Measurements from ENCODE around the gene PNMT.

Gene PNMT

DNA sequence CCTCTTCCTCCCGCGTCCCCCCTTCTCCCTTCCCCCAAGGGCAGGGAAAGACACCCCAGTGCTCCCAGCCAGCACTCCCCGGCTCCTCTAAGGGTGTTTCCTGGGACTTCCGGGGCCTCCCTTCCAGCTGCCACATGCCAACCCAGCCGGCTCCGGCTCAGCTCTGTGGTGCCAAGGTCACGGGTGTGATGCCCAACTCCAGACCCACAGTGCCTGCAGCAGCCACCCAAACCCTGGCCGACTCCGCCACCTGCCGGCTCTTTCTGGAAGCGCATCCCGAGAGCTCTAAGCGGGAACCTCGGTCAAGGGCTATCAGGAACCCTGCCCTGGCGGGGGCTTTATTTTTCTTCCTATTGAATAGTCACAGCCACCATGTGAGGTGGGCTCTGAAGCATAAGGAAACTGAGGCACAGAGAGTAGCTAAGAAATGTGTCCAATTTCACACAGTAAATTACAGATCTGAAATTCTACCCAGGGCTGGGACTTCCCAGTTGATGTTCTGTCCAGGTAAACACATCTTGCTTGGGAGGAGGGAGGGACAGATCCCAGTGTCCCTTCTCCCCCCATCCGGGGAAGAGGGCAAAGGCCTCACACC is 44.8 kb upstream of the PNMT start:
- peak; percentile 12 for DNase-seq (ENCODE audit: low read depth)
- H3K4me3 ChIP-seq (ENCODE audit: low read depth, low read length): no peak overlapping the region
- in situ Hi-C loops (cut with HindIII; ENCODE audit: low sequenced_read_pairs): no loop called here
- TF ChIP-seq, protein P1, sequence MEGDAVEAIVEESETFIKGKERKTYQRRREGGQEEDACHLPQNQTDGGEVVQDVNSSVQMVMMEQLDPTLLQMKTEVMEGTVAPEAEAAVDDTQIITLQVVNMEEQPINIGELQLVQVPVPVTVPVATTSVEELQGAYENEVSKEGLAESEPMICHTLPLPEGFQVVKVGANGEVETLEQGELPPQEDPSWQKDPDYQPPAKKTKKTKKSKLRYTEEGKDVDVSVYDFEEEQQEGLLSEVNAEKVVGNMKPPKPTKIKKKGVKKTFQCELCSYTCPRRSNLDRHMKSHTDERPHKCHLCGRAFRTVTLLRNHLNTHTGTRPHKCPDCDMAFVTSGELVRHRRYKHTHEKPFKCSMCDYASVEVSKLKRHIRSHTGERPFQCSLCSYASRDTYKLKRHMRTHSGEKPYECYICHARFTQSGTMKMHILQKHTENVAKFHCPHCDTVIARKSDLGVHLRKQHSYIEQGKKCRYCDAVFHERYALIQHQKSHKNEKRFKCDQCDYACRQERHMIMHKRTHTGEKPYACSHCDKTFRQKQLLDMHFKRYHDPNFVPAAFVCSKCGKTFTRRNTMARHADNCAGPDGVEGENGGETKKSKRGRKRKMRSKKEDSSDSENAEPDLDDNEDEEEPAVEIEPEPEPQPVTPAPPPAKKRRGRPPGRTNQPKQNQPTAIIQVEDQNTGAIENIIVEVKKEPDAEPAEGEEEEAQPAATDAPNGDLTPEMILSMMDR (IDR thresholded peaks at IDR 0.05; ENCODE audit: low read depth, low read length, missing control alignments): peak; percentile 97

DNA sequence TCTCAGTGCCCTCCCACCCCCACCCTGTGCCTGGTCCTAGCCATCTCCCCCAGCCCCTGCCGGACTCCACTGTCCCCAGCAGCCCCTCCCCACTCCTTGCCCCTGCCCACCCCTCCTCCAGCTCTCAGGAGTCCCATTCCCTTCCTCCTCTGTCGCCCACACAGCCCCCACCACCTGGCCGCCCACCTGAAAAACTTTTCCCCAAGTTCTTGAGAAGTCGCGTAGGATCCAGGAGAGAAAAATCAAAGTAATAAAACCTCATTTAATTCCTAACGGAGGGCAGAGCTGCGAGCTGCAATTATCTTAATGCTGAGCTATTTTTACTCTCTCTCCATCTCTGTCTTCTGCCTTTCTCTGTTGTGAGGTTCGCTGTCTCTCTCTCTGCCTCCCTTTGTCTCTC is 43.9 kb upstream of the PNMT start:
- no peak overlapping the region for H3K4me3 ChIP-seq (ENCODE audit: low read depth, low read length)
- TF ChIP-seq, protein P1 (IDR thresholded peaks at IDR 0.05; ENCODE audit: low read depth, low read length, missing control alignments): no peak
- no peak for DNase-seq (ENCODE audit: low read depth)
- in situ Hi-C loops (cut with HindIII; ENCODE audit: low sequenced_read_pairs): no loop called here

DNA sequence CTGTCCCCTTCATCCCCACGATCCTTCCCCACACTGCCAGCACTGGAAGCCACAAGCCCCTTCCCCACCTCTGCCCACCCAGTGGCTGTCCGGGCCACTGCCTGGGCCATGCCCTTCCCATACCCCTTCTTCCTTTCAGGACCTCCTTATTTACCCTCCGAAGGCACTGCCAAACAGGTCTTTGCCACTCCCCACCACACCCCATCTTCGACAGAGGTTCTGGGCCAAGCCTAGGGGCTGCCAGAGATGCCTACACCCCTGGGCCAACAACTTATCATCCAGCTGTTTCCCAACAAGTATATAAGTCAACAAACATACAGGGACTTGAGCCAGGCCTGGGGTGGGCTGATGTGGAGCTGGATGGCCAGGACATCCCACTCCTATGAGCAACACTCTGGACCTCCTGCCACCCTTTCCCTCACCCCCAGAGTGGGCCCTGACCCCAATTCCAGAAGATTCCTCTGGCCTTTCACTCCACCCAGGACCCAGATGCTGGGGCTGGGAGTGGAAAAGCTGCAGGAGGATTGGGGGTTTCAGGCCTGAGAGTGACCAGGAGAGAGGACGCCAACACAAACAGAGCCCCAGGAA is 43.0 kb upstream of the PNMT start:
- DNase-seq (ENCODE audit: low read depth): no peak
- in situ Hi-C loops (cut with HindIII; ENCODE audit: low sequenced_read_pairs): no loop called here
- H3K4me3 ChIP-seq (ENCODE audit: low read depth, low read length): no peak overlapping the region
- TF ChIP-seq, protein P1 (IDR thresholded peaks at IDR 0.05; ENCODE audit: low read depth, low read length, missing control alignments): no peak

DNA sequence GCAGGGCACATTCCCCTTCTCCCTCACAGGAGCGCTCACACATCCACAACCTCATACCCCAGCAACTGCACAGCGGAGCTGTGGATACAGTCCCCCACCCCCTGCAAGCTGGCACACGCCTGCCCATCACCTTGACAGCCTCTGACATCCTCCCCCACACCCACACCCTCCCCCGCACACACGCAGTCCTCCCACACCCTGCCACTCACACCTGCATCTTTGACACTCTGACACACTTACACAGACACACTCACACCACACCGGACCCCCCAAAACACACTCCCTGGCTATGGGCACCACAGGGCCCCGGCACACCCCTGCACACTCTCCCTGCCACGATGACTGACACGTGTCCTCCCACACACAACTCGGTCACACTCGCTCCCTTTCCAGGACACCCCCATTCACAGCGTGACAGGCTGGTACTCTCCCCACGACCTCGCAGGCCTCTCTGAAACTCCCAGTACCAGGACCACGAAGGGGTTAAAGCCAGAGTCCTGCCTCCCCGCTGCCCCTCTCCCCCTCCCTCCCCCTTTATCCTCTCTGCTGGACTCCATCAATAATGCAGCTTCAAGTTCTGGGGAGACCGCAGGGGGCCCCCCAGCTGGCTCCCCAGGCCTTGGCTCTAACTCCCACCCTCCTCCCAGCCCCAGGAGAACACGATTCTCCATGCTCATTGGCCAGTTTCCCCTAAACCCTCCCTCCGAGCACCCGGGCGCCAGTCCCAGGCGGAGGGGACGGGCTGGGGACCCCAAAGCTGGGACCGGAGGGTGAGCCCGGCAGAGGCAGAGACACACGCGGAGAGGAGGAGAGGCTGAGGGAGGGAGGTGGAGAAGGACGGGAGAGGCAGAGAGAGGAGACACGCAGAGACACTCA is 41.8 kb upstream of the PNMT start, which contains the start of gene PPP1R1B:
Gene PPP1R1B (plus strand): TSS at position 782 of the 876 bp plus-strand sequence. CDS start 441 bp downstream, outside the sequence.
- in situ Hi-C loops (cut with HindIII; ENCODE audit: low sequenced_read_pairs): no loop called here
- TF ChIP-seq, protein P1 (IDR thresholded peaks at IDR 0.05; ENCODE audit: low read depth, low read length, missing control alignments): no peak
- DNase-seq (ENCODE audit: low read depth): no peak
- peak within 1 kb of the TSS; percentile 36 for H3K4me3 ChIP-seq (ENCODE audit: low read depth, low read length)

DNA sequence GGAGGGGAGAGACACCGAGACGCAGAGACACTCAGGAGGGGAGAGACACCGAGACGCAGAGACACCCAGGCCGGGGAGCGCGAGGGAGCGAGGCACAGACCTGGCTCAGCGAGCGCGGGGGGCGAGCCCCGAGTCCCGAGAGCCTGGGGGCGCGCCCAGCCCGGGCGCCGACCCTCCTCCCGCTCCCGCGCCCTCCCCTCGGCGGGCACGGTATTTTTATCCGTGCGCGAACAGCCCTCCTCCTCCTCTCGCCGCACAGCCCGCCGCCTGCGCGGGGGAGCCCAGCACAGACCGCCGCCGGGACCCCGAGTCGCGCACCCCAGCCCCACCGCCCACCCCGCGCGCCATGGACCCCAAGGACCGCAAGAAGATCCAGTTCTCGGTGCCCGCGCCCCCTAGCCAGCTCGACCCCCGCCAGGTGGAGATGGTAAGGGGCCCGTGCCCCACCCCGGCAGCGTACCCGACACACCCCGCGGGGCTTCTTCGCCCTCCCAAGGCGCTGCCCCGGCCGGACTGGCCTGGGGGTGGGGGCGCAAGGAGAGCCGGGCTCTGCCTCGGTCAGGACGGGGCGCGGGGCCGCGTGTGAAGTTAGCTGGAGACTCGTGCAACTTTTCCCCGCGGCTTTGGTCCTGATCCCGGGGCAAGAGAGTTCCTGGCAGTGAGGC is 41.1 kb upstream of the PNMT start:
- peak overlapping the region; percentile 36 for H3K4me3 ChIP-seq (ENCODE audit: low read depth, low read length)
- in situ Hi-C loops (cut with HindIII; ENCODE audit: low sequenced_read_pairs): no loop called here
- DNase-seq (ENCODE audit: low read depth): no peak
- TF ChIP-seq, protein P1 (IDR thresholded peaks at IDR 0.05; ENCODE audit: low read depth, low read length, missing control alignments): no peak

Measured in astrocyte of the cerebellum (primary cell).